GM21717 (cell line): ENCODE measurements around the gene LRRC27.

Experiments used
- ATAC-seq: cut with Tn5 transposase; IDR thresholded peaks from one replicate; pipeline ENCODE4 v1.9.1; 2021; ENCODE audit warnings: mild to moderate bottlenecking, moderate library complexity; ENCODE audit not compliant: unreplicated experiment

LRRC27 gene

GRCh38 chr10:132421847-132422751 is 90.1 kb downstream of the LRRC27 start:
- no peak for ATAC-seq

- no peak for ATAC-seq
Observed at GRCh38 chr10:132422903-132423825, 91.2 kb downstream of the LRRC27 start.

- no peak for ATAC-seq
Observed at GRCh38 chr10:132423966-132424861, 92.2 kb downstream of the LRRC27 start.

- no peak for ATAC-seq
Observed at GRCh38 chr10:132425029-132425756, 93.2 kb downstream of the LRRC27 start.

- no peak for ATAC-seq
Observed at GRCh38 chr10:132425757-132426155, 93.8 kb downstream of the LRRC27 start.

GRCh38 chr10:132427006-132427771 is 95.2 kb downstream of the LRRC27 start:
- ATAC-seq = no peak

- ATAC-seq = no peak
Observed at GRCh38 chr10:132427939-132428367, 96.0 kb downstream of the LRRC27 start.

GRCh38 chr10:132428486-132428995 is 96.5 kb downstream of the LRRC27 start:
- ATAC-seq = no peak
